Adrenal gland (tissue), 12 donors: ENCODE measurements around the gene PDHX. TPM values are rescaled to one million over a fixed set of nuclear protein-coding genes. Genes with fewer than 3 reads are reported as not detected.

Source experiments
- DNase-seq, 7 donors: peaks; one replicate each; pipeline ENCODE4 v3.0.0-alpha.2; 2019 to 2020
- H3K27ac ChIP-seq, 5 donors: fragments of 200-600 bp; sonication (generic) in 4 of 5; 1 replicate in 3 of 5; 2 replicates in 2 of 5; pipeline versions ENCODE4 v1.5.1 to v1.8.0; 2016 to 2020; ENCODE audit warnings: mild to moderate bottlenecking in 1 of 5
- H3K27me3 ChIP-seq: fragments of 200-600 bp; 2 replicates; pipeline ENCODE4 v1.8.0; 2021
- H3K36me3 ChIP-seq, 2 donors: fragments of 200-600 bp; replicated peaks in 1 of 2; 1 replicate in 1 of 2; 2 replicates in 1 of 2; pipeline versions ENCODE4 v1.5.1 to v1.8.0; 2018 to 2022
- H3K4me1 ChIP-seq, 2 donors: fragments of 200-600 bp; replicated peaks in 1 of 2; 1 replicate in 1 of 2; 2 replicates in 1 of 2; pipeline versions ENCODE4 v1.5.1 to v1.8.0; 2018 to 2021
- H3K4me3 ChIP-seq, 4 donors: fragments of 200-600 bp; sonication (generic) in 3 of 4; one replicate each; pipeline ENCODE4 v1.5.1; 2016 to 2018
- H3K9me3 ChIP-seq, 3 donors: fragments of 200-600 bp; sonication (generic) in 1 of 3; replicated peaks in 1 of 3; 1 replicate in 2 of 3; 2 replicates in 1 of 3; pipeline versions ENCODE4 v1.5.1 to v1.8.0; 2016 to 2021
- POLR2A ChIP-seq, 2 donors: fragments of 450-650 bp; IDR thresholded peaks; one replicate each; pipeline ENCODE4 v1.6.1; 2017; ENCODE audit warnings: antibody characterized with exemption in 2 of 2, mild to moderate bottlenecking in 2 of 2, moderate library complexity in 1 of 2
- WGBS, 4 donors: extraction: QIAGEN DNeasy Blood & Tissue Kit in 2 of 4; methylation state at CpG; one replicate each; pipeline versions ENCODE4 v1.1.5 to v1.1.7; 2013 to 2017; 5-methylcytosine and 5-hydroxymethylcytosine counted together
- intact Hi-C, 2 donors: fragments of 100-400 bp; cut with DNase I; formaldehyde crosslinking; loops; one replicate each; pipeline versions ENCODE4 v1.14.1 to v1.15.0; 2022 to 2023
- polyA plus RNA-seq, 3 donors: library from polyadenylated mRNA; stranded (reverse); fragments of 200-250 nt in 2 of 3; fragments of 350-450 nt in 1 of 3; fragmentation: Illumina TruSeq in 1 of 3; extraction: RNeasy Lipid Tissue Mini Kit (QIAGEN cat#74804) in 1 of 3; gene quantifications; one replicate each; pipeline ENCODE4 v1.2.3, GENCODE V29; 2013 to 2014
- total RNA-seq, 9 donors: library from RNA; depleted of rRNA in 4 of 9; stranded (reverse); fragments of >200 nt in 4 of 9; fragments of 120-200 nt in 1 of 9; fragmentation: NEBNext Ultra II Directional in 1 of 9; extraction: Animal tissue kit (Norgen Biotek cat#: 25700) in 1 of 9; gene quantifications; one replicate each; pipeline versions ENCODE4 v1.1.0 to v1.2.4, GENCODE V29; 2013 to 2023
- TF ChIP-seq, protein P1 (sequence below), 6 experiments: fragments of 450-650 bp in 4 of 6; fragments of 200-600 bp in 2 of 6; sonication (generic) in 1 of 6; IDR thresholded peaks; 1 replicate in 5 of 6; 2 replicates in 1 of 6; pipeline versions ENCODE4 v1.5.1 to v1.8.0; 2016 to 2021; ENCODE audit warnings: antibody characterized with exemption in 6 of 6, mild to moderate bottlenecking in 2 of 6, moderate library complexity in 1 of 6
- donor health status: healthy with polysubstance abuse.
- donor health status: Bipolar disorder and iron deficiency.
- donor health status: DM: yes; HTN: yes; CAD: no.
- donor health status: DM: no; HTN: no; CAD: no.
- donor health status: DM: no; HTN: no; CAD: no.
- donor health status: DM: yes; HTN: yes; CAD: no.

The PDHX gene
- total and polyA plus RNA-seq, 12 donors: 13.9 to 98.4 (median 45.6) TPM

DNA sequence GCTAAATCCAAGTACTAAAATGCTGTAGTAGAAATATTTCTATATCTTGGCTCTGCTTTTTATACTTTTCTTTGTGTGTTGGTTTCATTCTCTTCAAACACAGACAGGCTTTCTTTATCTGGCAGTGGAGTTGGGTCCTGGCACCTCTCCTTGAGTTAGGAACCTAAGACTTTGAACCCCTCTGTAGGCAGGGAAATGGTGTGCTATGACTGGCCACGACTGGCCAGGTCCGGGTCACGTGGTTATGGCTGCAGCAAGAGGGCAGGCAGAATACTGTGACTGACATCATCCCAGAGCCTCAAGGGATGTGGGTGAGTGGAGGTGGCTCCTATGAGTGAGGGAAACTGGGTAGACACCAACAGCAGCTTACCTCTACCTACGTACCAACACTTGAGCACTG is 42.2 kb upstream of the PDHX start:
- Histone ChIP-seq H3K4me1 (no peaks in the 10 kb centered on the region), H3K36me3 (no peaks in the 10 kb centered on the region), H3K27ac (no peak overlapping the region), H3K27me3 (no peaks in the 10 kb centered on the region), H3K9me3 (no peaks in the 10 kb centered on the region), H3K4me3 (no peak overlapping the region)
- intact Hi-C loops: no loop called here
- no peak for TF ChIP-seq POLR2A (IDR thresholded peaks at IDR 0.05)
- TF ChIP-seq, protein P1, sequence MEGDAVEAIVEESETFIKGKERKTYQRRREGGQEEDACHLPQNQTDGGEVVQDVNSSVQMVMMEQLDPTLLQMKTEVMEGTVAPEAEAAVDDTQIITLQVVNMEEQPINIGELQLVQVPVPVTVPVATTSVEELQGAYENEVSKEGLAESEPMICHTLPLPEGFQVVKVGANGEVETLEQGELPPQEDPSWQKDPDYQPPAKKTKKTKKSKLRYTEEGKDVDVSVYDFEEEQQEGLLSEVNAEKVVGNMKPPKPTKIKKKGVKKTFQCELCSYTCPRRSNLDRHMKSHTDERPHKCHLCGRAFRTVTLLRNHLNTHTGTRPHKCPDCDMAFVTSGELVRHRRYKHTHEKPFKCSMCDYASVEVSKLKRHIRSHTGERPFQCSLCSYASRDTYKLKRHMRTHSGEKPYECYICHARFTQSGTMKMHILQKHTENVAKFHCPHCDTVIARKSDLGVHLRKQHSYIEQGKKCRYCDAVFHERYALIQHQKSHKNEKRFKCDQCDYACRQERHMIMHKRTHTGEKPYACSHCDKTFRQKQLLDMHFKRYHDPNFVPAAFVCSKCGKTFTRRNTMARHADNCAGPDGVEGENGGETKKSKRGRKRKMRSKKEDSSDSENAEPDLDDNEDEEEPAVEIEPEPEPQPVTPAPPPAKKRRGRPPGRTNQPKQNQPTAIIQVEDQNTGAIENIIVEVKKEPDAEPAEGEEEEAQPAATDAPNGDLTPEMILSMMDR (IDR thresholded peaks at IDR 0.05): no peak
- DNase-seq: no peak
- 88 to 98% (median 96%) methylated on average over 4 of the region's 4 CpGs for WGBS, 4 donors

DNA sequence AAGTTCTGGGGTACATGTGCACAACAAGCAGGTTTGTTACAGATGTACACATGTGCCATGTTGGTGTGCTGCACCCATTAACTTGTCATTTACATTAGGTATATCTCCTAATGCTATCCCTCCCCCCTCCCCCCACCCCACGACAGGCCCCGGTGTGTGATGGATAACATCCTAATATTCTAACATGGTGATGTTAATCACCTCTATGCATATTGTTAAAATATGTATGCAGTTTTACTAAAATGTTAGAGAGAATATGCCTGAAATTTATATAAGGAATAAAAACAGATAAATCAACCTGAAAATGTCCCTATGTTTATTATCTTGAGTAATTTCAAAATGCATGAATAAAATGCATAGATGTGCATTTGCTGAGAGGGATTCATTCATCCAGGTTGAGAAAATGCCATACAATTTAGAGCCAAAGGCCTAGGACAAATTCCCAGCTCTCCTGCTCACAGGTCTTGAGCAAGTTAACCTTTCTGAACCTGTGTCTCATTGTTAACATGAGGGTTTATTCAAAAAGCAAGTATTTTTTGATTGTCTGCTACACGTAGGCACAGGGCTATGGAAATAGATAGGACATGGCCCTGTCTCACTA is 38.9 kb upstream of the PDHX start:
- no peaks in the 10 kb centered on the region for H3K4me1 ChIP-seq
- no peaks in the 10 kb centered on the region for H3K9me3 ChIP-seq
- WGBS, 4 donors: 91 to 97% (median 96%) methylated on average over 3 of the region's 3 CpGs
- intact Hi-C loops: no loop called here
- TF ChIP-seq POLR2A (IDR thresholded peaks at IDR 0.05): no peak
- TF ChIP-seq, protein P1 (IDR thresholded peaks at IDR 0.05): no peak
- H3K27me3 ChIP-seq: no peaks in the 10 kb centered on the region
- H3K27ac ChIP-seq: no peak overlapping the region
- no peak overlapping the region for H3K4me3 ChIP-seq
- no peak for DNase-seq
- H3K36me3 ChIP-seq: no peaks in the 10 kb centered on the region

DNA sequence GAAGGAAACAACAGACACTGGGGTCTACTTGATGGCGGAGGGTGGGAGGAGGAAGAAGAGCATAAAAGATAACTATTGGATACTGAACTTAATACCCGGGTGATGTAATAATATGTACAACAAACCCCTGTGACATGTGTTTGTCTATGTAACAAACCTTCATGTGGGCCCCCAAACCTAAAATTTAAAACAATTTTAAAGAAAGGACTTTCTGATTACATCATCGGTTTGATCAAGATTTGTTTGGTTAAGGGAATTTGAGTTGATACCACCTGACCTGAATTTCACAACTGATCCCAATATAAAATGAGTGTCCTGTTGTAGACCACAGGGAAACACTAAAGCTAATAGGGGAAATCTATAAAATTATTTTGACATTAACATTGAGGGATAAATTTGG is 34.5 kb upstream of the PDHX start:
- no peaks in the 10 kb centered on the region for H3K27me3 ChIP-seq
- no peak for DNase-seq
- no peaks in the 10 kb centered on the region for H3K36me3 ChIP-seq
- no peak for TF ChIP-seq POLR2A (IDR thresholded peaks at IDR 0.05)
- no peak overlapping the region for H3K27ac ChIP-seq
- H3K9me3 ChIP-seq: no peaks in the 10 kb centered on the region
- no peaks in the 10 kb centered on the region for H3K4me1 ChIP-seq
- intact Hi-C loops: no loop called here
- WGBS, 4 donors: 97 to 100% (median 98%) methylated on average over 3 of the region's 3 CpGs
- H3K4me3 ChIP-seq: no peak overlapping the region

DNA sequence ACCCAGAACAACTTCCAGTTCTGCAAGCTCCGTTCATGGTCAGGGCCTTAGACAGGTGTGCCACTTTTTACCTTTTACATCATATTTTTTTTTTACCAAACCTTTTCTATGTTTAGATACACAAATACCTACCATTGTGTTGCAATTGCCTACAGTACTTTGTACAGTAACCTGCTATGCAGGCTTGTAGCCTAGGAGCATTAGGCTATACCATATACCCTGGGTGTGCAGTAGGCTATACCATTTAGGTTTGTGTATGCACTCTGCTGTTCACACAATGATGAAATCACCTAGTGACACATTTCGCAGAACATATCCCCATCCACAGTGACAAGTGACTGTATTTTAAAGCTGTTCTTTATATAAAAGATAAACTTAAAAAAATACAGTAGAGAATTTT is 29.8 kb upstream of the PDHX start:
- intact Hi-C loops: no loop called here
- Histone ChIP-seq H3K4me3 (no peak overlapping the region), H3K4me1 (no peaks in the 10 kb centered on the region), H3K27ac (no peak overlapping the region), H3K27me3 (no peaks in the 10 kb centered on the region), H3K36me3 (peaks cover 0 to 7% of the 10 kb centered on the region in 2 donors), H3K9me3 (no peaks in the 10 kb centered on the region)
- TF ChIP-seq, protein P1 (IDR thresholded peaks at IDR 0.05): no peak
- no peak for TF ChIP-seq POLR2A (IDR thresholded peaks at IDR 0.05)
- no peak for DNase-seq
- 96 to 100% (median 98%) methylated on average over 2 of the region's 2 CpGs for WGBS, 4 donors

DNA sequence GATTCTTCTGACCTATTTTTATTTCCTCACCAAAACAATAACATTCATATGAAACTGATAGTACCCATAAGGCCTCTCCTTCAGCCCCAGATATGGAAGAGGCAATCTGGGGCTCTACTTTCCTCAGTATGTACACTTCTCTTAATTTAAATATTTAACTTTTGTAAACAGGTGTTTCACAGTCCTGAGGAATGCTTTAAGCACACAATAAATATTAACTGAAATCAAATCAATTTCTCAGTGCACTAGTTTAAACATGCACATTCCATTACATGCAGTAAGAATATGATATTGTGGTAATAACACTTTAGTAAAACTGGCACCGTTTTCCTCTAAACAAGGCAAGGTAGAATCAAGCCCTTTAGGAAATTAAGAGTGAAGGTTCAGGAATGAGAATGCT is 29.2 kb upstream of the PDHX start:
- Histone ChIP-seq H3K27me3 (no peaks in the 10 kb centered on the region), H3K4me3 (no peak overlapping the region), H3K4me1 (no peaks in the 10 kb centered on the region), H3K36me3 (peaks cover 0 to 7% of the 10 kb centered on the region in 2 donors), H3K27ac (no peak overlapping the region), H3K9me3 (no peaks in the 10 kb centered on the region)
- TF ChIP-seq, protein P1 (IDR thresholded peaks at IDR 0.05): no peak
- TF ChIP-seq POLR2A (IDR thresholded peaks at IDR 0.05): no peak
- intact Hi-C loops: no loop called here
- 85 to 100% (median 93%) methylated on average over 1 of the region's 1 CpG for WGBS, 4 donors
- no peak for DNase-seq
